HCT116 (cell line): ENCODE measurements around the gene CCDC157. TPM values are rescaled to one million over a fixed set of nuclear protein-coding genes. Genes with fewer than 3 reads are reported as not detected.

Experiments used
- ATAC-seq: fragments of 200-7000 bp; cut with Tn5 transposase; 2 replicates; pipeline ENCODE4 v1.9.1; 2020; ENCODE audit warnings: mild to moderate bottlenecking, moderate library complexity
- BruUV-seq: library from RNA; stranded (reverse); fragments of 400-500 nt; replicated peaks from 2 replicates; lab custom pipeline; 2021; lab: Mats Ljungman, UMichigan
- CTCF ChIA-PET: fragments of 300-600 bp; sonication (Branson Sonifier 250); formaldehyde crosslinking; loops from one replicate; lab custom pipeline; 2021; ENCODE audit warnings: antibody characterized with exemption; lab: Charles Lee
- POLR2A ChIA-PET: fragments of 300-600, 350-600 bp; sonication (Branson Sonifier 250); formaldehyde crosslinking; loops from one replicate; lab custom pipeline; 2021; ENCODE audit warnings: antibody characterized with exemption; lab: Charles Lee
- RAD21 ChIA-PET, 2 experiments: fragments of 300-600 bp; sonication (Branson Sonifier 250); formaldehyde crosslinking; loops; one replicate each; lab custom pipeline; 2023; ENCODE audit warnings: low total read pairs in 2 of 2; ENCODE audit not compliant: uncharacterized antibody in 2 of 2, unreplicated experiment in 2 of 2, low non-redundant PET in 1 of 2; lab: Charles Lee
- DNase-seq: peaks from one replicate; pipeline ENCODE4 v3.0.0-alpha.2; 2010; ENCODE audit warnings: low read depth, low spot score
- H2AFZ ChIP-seq: fragments of 200-600 bp; shearing (Covaris generic), sonication (generic); 2 replicates; pipeline ENCODE4 v1.6.1; 2017; ENCODE audit warnings: low read depth, mixed run types, mixed read lengths, antibody characterized with exemption, low read length; ENCODE audit not compliant: poor library complexity, severe bottlenecking
- H3K27ac ChIP-seq: 2 replicates; pipeline ENCODE4 v1.5.1; 2012; ENCODE audit warnings: low read depth, low read length
- H3K27me3 ChIP-seq: fragments of 200-600 bp; sonication (generic); 2 replicates; pipeline ENCODE4 v1.6.1; 2016; ENCODE audit warnings: mixed run types, low read length, mixed read lengths; ENCODE audit not compliant: insufficient read depth
- H3K36me3 ChIP-seq, 2 experiments: fragments of 200-500 bp in 1 of 2; fragments of 200-600 bp in 1 of 2; sonication (Bioruptor generic) in 1 of 2; sonication (generic) in 1 of 2; 2 replicates each; pipeline versions ENCODE4 v1.5.1 to v1.6.1; 2014 to 2016; ENCODE audit warnings: low read length in 2 of 2, inconsistent platforms in 1 of 2, mixed read lengths in 1 of 2, mixed run types in 1 of 2; ENCODE audit not compliant: insufficient read depth in 2 of 2, control insufficient read depth in 1 of 2
- H3K4me1 ChIP-seq, 2 experiments: fragments of 200-600 bp in 1 of 2; sonication (generic) in 1 of 2; 2 replicates each; pipeline versions ENCODE4 v1.5.1 to v1.6.1; 2012 to 2017; ENCODE audit warnings: low read length in 2 of 2, inconsistent platforms in 1 of 2, mild to moderate bottlenecking in 1 of 2, mixed read lengths in 1 of 2, mixed run types in 1 of 2, moderate library complexity in 1 of 2; ENCODE audit not compliant: insufficient read depth in 2 of 2, control insufficient read depth in 1 of 2
- H3K4me2 ChIP-seq: fragments of 200-600 bp; sonication (generic); 2 replicates; pipeline ENCODE4 v1.6.1; 2017; ENCODE audit warnings: mixed run types, low read length, mixed read lengths
- H3K4me3 ChIP-seq, 2 experiments: fragments of 200-600 bp in 1 of 2; sonication (generic) in 1 of 2; replicated peaks in 1 of 2; 2 replicates each; pipeline ENCODE4 v1.5.1; 2011 to 2016; ENCODE audit warnings: low read length in 2 of 2, control low read depth in 1 of 2, low read depth in 1 of 2, mild to moderate bottlenecking in 1 of 2, mixed read lengths in 1 of 2, mixed run types in 1 of 2
- H3K79me2 ChIP-seq: fragments of 200-600 bp; sonication (generic); 2 replicates; pipeline ENCODE4 v1.6.1; 2017; ENCODE audit warnings: mild to moderate bottlenecking, mixed run types, low read length, moderate library complexity, mixed read lengths; ENCODE audit not compliant: insufficient read depth
- H3K9ac ChIP-seq: fragments of 200-600 bp; sonication (generic); 2 replicates; pipeline ENCODE4 v1.6.1; 2016; ENCODE audit warnings: low read length, mixed read lengths
- H3K9me2 ChIP-seq: fragments of 200-600 bp; sonication (generic), shearing (Covaris generic); 2 replicates; pipeline ENCODE4 v1.6.1; 2017; ENCODE audit warnings: mixed run types, mild to moderate bottlenecking, moderate library complexity; ENCODE audit not compliant: insufficient read depth
- H3K9me3 ChIP-seq, 2 experiments: fragments of 200-500 bp in 1 of 2; fragments of 200-600 bp in 1 of 2; sonication (Bioruptor generic) in 1 of 2; sonication (generic) in 1 of 2; 2 replicates each; pipeline ENCODE4 v1.6.1; 2014 to 2017; ENCODE audit warnings: low read length in 2 of 2, mixed read lengths in 2 of 2, inconsistent platforms in 1 of 2, low read depth in 1 of 2, mild to moderate bottlenecking in 1 of 2, mixed run types in 1 of 2, moderate library complexity in 1 of 2; ENCODE audit not compliant: control insufficient read depth in 1 of 2, insufficient read depth in 1 of 2
- H4K20me1 ChIP-seq: fragments of 200-600 bp; sonication (generic), shearing (Covaris generic); 2 replicates; pipeline ENCODE4 v1.6.1; 2017; ENCODE audit warnings: mixed run types, mild to moderate bottlenecking, moderate library complexity; ENCODE audit not compliant: insufficient read depth
- CEBPB ChIP-seq: IDR thresholded peaks from 2 replicates; pipeline ENCODE4 v1.6.1; 2012; ENCODE audit warnings: low read depth
- CTCF ChIP-seq, 3 experiments: fragments of 200-600 bp in 1 of 3; sonication (generic) in 1 of 3; IDR thresholded peaks in 2 of 3; conservative IDR thresholded peaks in 1 of 3; 2 replicates each; pipeline ENCODE4 v1.5.1; 2012 to 2017; ENCODE audit warnings: low read depth in 2 of 3, low read length in 2 of 3, antibody characterized with exemption in 1 of 3, borderline replicate concordance in 1 of 3, control low read depth in 1 of 3, mild to moderate bottlenecking in 1 of 3, mixed read lengths in 1 of 3, mixed run types in 1 of 3, moderate library complexity in 1 of 3; ENCODE audit not compliant: insufficient read depth in 1 of 3
- EGR1 ChIP-seq: IDR thresholded peaks from 2 replicates; pipeline ENCODE4 v1.6.1; 2012; ENCODE audit warnings: low read depth
- ELF1 ChIP-seq: IDR thresholded peaks from 2 replicates; pipeline ENCODE4 v1.6.1; 2012; ENCODE audit warnings: low read depth, borderline replicate concordance
- EZH2 ChIP-seq: fragments of 200-600 bp; sonication (generic); IDR thresholded peaks from 2 replicates; pipeline ENCODE4 v1.6.1; 2017; ENCODE audit warnings: antibody characterized with exemption, mixed run types
- JUND ChIP-seq: IDR thresholded peaks from 2 replicates; pipeline ENCODE4 v1.6.1; 2012
- POLR2AphosphoS5 ChIP-seq: IDR thresholded peaks from 2 replicates; pipeline ENCODE4 v1.6.1; 2011; ENCODE audit warnings: mild to moderate bottlenecking, low read depth, low read length, moderate library complexity
- RAD21 ChIP-seq: IDR thresholded peaks from 2 replicates; pipeline ENCODE4 v1.6.1; 2012; ENCODE audit warnings: low read depth, mild to moderate bottlenecking
- SIN3A ChIP-seq: IDR thresholded peaks from 2 replicates; pipeline ENCODE4 v1.6.1; 2012; ENCODE audit warnings: low read depth
- SP1 ChIP-seq: IDR thresholded peaks from 2 replicates; pipeline ENCODE4 v1.6.1; 2012; ENCODE audit warnings: low read depth
- TCF7L2 ChIP-seq: IDR thresholded peaks from 2 replicates; pipeline ENCODE4 v1.7.0; 2011; ENCODE audit warnings: borderline replicate concordance, inconsistent platforms; ENCODE audit not compliant: insufficient read depth, insufficient read length; ENCODE audit errors: extremely low read depth
- ZBTB33 ChIP-seq: IDR thresholded peaks from 2 replicates; pipeline ENCODE4 v1.6.1; 2011; ENCODE audit warnings: mild to moderate bottlenecking, low read length, moderate library complexity; ENCODE audit not compliant: insufficient replicate concordance; ENCODE audit errors: extremely low read depth
- intact Hi-C: fragments of 100-400 bp; cut with micrococcal nuclease; formaldehyde crosslinking; loops from 2 replicates; pipeline ENCODE4 v1.10.0; 2022
- total RNA-seq: library from RNA; stranded (reverse); gene quantifications from one replicate; pipeline ENCODE4 v1.2.1, GENCODE V29; 2021; ENCODE audit not compliant: unreplicated experiment

CCDC157 gene
- total RNA-seq, 1 experiment from 2014 or later = 2.1 TPM

GRCh38 chr22:30421695-30422480 lies 65.1 kb downstream of the CCDC157 start:
- Histone ChIP-seq H3K79me2 (peaks cover 17% of the 10 kb centered on the region; the same call in 1 of the 2 replicates), H3K4me1 (peaks cover 44 to 88% of the 10 kb centered on the region in 2 experiments), H3K27ac (peak overlapping the region; percentile 98), H4K20me1 (no peaks in the 10 kb centered on the region), H3K9me2 (no peaks in the 10 kb centered on the region), H2AFZ (no peak overlapping the region), H3K9ac (peak overlapping the region; percentile 96), H3K4me2 (peak overlapping the region; percentile 93), H3K36me3 (peaks cover 16 to 25% of the 10 kb centered on the region in 2 experiments), H3K4me3 (peak overlapping the region; percentile 66 to 82), H3K9me3 (no peaks in the 10 kb centered on the region), H3K27me3 (no peaks in the 10 kb centered on the region)
- DNase-seq (no peak), ATAC-seq (no peak)
- no TSS peak for BruUV-seq
- RAD21 ChIA-PET = no interaction called here
- TF ChIP-seq POLR2AphosphoS5 = peak; percentile 2; the same call in 1 of the 2 replicates
- no peak for TF ChIP-seq RAD21
- CTCF ChIA-PET = interaction anchor here (1.6 to 1.7 kb wide), 2 partner anchors 33 to 134 kb away, joined by 3 to 6 read pairs; no protein-coding TSS in a partner anchor
- POLR2A ChIA-PET = interaction anchor here (1.1 to 4.6 kb wide), 5 partner anchors 9 to 30 kb away, joined by 3 to 40 read pairs (median 13); partner anchors contain the start of gene SEC14L2
- intact Hi-C loops = loop anchor here (10.0 kb wide), 1 partner anchor 663 kb away; the partner anchor contains the start of gene SMTN

GRCh38 chr22:30422481-30423300 lies 65.9 kb downstream of the CCDC157 start:
- TF ChIP-seq CEBPB = no peak
- peak; percentile 75 for TF ChIP-seq TCF7L2
- no peak for TF ChIP-seq SP1
- no peak for TF ChIP-seq ELF1
- TF ChIP-seq JUND = no peak
- no peak for TF ChIP-seq ZBTB33
- TF ChIP-seq EGR1 = no peak
- TF ChIP-seq SIN3A = no peak
- TF ChIP-seq EZH2 = no peak
- peak; percentile 11; the same call in 1 of the 2 replicates for TF ChIP-seq POLR2AphosphoS5
- TF ChIP-seq CTCF (IDR thresholded peaks at IDR 0.05 in 2 of 3, conservative IDR thresholded peaks at IDR 0.05 in 1 of 3; ENCODE audit: borderline replicate concordance in 1 of 3, insufficient read depth in 1 of 3, low read depth in 2 of 3, low read length in 2 of 3) = no peak
- Histone ChIP-seq H3K4me1 (peaks cover 44 to 89% of the 10 kb centered on the region in 2 experiments), H2AFZ (no peak overlapping the region), H3K9me2 (no peaks in the 10 kb centered on the region), H3K36me3 (peaks cover 11 to 25% of the 10 kb centered on the region in 2 experiments; a peak in 2 of 4 replicates), H3K27me3 (no peaks in the 10 kb centered on the region), H4K20me1 (no peaks in the 10 kb centered on the region), H3K4me2 (peak overlapping the region; percentile 93), H3K27ac (peak overlapping the region; percentile 98), H3K9me3 (no peaks in the 10 kb centered on the region), H3K9ac (peak overlapping the region; percentile 96), H3K79me2 (peaks cover 22% of the 10 kb centered on the region; the same call in 1 of the 2 replicates), H3K4me3 (peak overlapping the region; percentile 66 to 82)
- BruUV-seq = no TSS peak
- ATAC-seq (peak; percentile 45), DNase-seq (peak; percentile 89)
- POLR2A ChIA-PET = interaction anchor here (1.1 to 4.6 kb wide), 9 partner anchors 9 to 134 kb away, joined by 3 to 40 read pairs (median 10); partner anchors contain the start of genes RNF215 and SEC14L2
- RAD21 ChIA-PET = no interaction called here
- CTCF ChIA-PET = interaction anchor here (0.8 to 2.7 kb wide), 8 partner anchors 11 to 135 kb away, joined by 3 to 12 read pairs (median 4); partner anchors contain the start of gene RNF215
- intact Hi-C loops = loop anchor here (10.0 kb wide), 1 partner anchor 662 kb away; the partner anchor contains the start of gene SMTN
